ENCODE results near the gene SBSN.
"Not testable (repeated sequence)": the region's sequence is repeated elsewhere in the genome, so short reads cannot be mapped to it uniquely, and the experiment has no call there.

Gene SBSN

DNA sequence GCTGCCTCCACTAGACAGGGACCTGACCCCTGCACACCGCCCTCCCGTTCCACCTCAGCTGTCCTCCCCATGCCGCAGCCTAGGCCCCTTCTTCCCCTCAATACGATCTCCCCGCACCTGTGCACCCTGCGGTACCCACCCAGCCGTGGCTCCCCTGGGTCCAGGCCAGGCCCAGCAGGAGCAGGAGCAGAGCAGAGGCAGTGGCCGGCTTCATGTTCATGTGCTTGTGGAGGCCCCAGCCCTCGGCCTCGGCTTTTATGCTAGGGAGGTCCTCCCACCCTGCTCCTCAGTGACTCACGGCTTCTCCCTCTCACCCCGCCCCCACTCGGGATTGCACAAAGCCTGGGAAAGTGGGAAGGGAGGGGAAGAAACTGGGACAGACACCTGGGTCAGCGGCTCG lies 26.4 kb downstream of the SBSN start:
- DNase-seq = no peak

DNA sequence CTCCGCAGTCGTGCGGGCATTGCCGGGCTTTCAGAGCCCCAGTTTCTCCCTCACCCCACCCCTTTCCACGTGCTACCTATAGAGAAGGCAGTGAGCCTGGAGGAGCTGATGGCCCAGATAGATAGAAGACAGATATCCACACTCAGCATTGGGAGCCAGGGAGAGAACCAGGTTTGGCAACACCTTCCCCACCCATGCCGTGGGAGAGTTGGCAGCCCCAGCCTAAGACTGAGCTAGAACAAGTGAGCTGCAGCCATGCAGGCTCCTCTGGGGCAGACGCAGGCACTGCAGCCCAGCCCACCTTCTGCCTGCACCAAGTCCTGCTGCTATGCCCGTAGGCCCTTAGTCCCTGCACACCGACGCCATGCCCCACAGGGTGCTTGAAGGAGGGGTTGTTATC lies 27.5 kb downstream of the SBSN start:
- DNase-seq = no peak

DNA sequence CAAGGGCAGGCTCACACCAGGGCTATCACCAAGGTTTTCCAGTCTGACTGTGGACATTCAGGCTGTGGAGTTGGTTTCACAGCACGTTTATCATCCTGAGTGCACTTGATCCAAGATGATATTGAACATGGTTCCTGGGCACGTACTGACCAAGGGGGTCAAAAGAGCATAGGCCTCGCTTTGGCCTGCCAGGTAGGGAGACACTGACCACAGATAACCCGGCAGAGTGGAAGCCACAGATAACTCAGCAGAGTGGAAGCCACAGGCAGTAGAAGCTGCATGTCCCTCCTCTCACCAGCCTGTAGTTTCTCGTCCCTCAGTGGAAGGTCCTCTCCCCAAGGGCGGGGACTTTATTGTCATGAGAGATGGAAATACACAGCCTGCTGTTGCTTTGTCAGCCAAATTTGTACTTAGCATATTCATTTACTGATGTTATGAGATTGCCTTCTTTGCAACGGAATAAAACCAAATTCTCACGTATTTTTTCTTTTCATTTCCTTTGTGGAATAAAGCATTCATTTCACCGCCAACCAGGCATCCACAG lies 29.1 kb downstream of the SBSN start:
- DNase-seq = no peak

DNA sequence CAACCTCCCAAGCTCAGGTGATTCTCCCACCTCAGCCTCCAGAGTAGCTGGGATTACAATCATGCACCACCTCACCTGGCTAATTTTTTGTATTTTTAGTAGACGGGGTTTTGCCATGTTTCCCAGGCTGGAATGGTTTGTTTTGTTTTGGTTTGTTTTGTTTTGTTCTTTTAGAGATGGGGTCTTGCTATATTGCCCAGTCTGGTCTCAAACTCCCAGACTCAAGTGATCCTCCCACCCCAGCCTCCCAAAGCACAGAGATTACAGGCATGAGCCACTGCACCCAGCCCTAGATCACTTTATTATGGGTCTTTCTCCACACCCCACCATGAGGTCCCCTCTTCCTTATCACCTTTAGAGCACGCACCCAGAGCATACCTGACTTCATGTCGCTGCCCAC lies 29.9 kb downstream of the SBSN start:
- no peak for DNase-seq

DNA sequence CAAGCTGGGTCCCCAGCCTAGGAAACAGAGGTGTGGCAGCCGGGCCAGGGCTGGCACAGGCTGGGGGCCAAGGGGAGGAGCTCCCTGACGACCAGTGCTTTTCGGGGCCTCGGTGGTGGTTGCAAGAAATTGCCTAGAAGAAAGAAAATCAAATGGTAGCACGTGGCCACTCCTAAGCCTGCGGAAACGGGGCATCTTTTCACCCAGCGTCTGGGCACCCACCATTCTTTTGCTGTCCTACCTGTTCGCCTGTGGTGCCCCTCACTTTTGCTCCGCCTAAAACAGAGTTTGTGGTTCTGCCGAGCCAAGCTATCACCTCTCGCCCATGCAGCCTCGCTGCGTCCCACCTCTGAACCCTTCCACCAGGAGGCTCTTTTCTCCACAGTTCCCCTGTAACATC lies 30.7 kb downstream of the SBSN start:
- DNase-seq = no peak

DNA sequence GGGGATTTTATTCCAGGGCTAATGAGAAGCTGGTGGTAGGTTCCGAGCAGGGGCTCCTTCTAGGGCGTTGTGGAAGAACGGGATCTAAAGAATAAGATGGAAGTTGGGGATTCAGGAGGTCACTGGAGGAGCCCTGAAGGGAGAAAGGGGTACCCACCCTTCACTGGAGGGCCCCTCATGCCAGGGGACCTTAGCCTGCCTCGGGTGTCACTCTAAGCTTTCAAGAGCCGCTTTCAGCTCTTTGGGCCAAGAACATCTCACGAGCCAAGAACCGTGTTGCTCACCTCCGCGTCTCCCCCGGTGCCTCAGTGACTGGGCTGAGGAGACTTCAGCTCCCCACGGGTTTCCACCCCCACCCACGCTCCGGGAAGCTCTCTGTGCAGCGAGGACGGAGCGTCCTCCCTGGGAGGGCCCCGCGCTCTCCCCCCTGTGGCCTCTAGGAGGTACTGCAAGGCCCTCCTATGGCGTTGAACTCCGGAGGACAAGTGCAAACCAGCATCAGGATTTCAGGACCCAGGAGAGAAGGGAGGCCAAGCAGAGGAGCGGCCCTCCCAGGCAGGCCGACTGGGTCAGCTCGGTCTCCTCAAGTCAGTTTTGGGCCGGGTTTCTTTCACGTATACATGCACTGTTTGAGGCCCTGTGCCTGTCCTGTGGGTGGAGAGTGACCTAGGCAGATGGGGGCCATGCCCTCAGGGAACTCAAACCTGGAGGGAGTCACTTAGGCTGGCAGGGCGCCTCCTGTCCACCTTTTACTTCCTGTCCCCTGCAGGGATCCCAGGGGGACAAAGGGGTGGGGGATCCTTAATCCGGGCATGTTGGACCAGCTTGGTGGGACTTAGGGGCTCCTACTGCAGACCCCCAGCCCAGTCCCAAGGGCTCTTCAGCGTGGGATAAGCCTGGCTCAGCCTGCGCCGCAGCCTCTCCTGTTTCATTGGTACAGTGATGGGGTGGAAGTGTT lies 32.7 kb downstream of the SBSN start:
- peak in 11 of 14 donors; percentile 5 to 61 (median 20) for DNase-seq

DNA sequence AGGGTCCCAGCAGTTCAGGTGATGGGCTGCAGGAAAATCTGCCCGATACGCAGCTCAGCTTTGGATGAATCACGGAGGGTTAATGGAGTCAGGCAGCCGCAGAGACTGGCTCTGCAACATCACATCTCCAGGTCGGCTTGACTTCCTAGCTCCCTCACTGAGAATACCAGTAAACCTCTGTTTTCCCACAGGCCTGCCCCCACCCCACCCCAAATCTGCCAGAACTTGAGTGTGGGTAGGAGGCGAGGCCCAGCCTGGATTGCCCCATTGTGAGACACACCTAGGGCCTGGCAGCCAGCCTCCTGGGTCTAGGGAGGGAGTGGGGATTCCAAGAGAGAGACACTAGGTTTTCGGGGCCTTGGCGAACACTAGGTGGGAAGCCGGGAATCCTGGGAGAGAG lies 34.1 kb downstream of the SBSN start:
- no peak for DNase-seq

DNA sequence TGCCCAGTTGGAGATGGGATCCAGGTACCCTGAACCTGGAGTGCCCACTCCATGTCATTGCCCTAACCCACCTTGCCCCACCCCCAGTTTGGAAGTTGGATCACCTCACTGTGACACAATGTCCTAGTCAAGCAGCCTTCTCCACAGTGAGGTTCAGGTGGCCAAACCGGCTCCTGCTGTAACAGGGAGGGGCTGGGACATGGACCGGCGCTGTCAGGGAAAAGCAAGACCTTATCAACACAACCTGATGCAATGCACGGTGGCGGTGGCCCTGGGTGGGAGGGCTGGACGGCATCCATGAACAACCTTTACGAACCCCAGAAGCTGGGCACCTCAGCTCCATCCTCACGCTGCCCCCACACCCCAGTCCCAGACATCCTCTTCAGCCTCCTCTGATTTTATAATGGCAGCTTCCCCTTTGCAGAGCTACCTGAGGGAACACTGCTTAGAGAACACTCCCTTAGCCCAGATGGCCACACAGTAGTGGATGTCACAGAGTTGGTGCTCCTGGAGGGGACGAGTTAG lies 36.2 kb downstream of the SBSN start:
- DNase-seq = no peak

DNA sequence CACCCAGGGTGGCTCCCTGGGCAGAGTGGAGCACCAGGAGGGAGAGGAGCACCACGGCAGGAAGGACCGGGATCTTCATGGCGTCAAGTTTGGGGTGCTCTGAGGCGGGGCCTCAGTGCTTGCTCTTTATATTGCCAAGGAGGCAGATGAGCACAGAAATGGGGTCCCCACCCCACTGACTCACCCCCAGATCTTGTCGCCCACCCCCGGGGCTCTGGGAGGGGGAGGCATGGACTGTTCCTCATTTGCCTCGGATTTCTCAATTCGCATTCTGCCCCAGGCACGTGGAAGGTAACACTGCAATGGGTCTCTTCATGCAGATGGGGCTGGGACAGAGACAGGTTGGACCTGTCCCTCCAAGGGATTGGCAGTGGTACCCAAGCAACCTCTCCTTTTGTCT lies 37.7 kb downstream of the SBSN start, which contains the start of gene KRTDAP:
Gene KRTDAP, minus strand, starts transcription at position 101 of the 400 bp plus-strand sequence. Its CDS starts 22 bp downstream, at position 79.
- no peak for DNase-seq

DNA sequence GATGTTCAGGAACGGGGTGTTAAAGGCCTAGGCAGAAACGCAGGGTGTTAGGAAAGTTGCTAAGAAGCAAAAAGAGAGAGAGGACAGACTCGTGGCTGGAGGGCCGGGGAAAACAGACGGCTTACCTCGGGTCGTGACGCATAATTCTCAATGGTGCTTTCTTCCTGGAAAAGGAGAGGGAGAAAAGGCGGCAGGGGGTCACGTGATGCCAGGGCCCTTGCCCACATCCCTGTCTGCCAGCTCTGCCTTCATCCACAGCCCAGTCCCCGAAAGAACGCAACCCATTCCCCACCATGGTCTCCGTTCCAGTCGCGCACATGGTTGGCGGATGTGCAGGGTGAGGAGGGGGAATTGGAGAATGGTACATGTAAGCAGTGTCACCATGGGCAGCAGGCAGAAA lies 39.4 kb downstream of the SBSN start:
- DNase-seq = no peak

DNA sequence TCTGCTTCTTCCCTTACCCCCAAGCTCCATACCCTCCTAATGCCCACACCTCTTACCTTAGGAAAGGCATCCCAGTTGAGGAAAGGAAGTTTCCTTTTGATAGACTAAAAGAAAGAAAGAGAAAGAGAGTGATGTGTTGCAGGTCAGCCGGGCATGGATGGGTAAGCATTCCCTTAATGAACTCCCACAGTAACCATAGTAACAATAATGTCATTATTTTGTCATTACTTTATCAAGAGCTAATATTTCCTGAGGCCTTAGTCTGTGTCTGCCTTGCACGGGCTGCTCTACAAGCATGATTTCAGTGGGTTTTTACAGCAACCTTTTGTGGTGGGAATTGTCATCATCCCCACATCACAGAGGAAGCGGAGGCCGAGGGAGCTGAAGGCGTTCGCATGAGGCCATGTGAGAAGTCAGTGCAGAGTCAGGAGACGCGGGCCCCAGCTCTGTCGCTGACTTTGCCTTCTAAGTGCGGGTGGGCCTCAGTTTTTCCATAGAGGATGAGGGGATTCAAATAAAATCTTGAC lies 40.4 kb downstream of the SBSN start:
- no peak for DNase-seq

DNA sequence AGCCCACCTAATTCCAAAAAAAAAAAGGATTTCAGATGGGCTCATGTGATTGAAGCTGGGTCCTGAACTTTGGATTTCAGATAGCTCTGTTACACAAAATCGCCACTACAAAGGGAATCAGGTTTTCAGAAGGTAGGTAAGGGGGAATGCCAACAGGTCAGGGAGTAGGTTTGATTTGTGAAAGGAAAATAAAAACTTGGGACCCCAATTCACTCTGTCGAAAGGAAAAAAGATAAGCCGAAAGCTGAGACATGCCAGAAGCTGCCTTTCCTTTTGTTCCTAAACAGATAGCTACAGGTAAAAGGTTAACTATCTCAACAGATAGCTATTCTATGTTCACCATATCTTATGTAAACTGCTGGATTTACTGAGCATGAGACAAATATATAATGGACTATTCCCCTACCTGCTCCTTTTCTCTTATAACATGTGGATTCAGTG lies 41.8 kb downstream of the SBSN start:
- no peak for DNase-seq

DNA sequence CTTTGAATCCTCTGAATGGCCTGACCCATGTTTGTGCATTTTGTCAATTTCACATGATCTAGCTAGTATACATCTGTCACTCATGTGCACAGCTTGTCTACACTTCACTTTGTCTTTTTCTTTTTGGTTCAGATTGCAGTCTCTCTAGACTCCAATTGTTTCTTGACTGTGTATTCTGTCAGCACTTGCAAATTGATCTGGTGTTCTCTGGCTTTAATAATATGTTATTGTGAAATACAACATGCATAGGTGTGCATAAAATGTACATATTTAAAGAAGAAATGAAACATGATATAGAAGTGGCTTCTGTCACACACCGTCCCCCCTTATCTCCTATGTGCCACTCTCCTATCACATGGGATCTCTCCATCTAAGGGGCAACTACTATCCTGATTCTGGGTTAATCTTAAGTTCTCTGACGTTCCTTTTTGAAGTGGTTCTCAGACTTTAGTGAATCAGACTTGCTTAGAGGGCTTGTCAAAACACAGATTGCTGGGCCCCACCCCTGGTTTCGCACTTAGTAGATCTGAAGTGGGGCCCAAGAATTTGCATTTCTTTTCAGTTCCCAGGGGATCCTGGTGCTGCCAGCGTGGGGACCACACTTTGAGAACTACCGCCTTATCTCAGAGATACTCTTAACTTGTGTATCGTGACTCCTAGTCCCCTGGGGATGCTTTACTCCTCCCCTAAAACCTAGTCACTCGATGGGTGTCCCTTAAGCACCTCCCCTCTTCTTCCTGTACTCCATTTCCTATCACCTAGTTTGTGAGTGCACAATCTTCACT lies 43.7 kb downstream of the SBSN start:
- DNase-seq = no peak

DNA sequence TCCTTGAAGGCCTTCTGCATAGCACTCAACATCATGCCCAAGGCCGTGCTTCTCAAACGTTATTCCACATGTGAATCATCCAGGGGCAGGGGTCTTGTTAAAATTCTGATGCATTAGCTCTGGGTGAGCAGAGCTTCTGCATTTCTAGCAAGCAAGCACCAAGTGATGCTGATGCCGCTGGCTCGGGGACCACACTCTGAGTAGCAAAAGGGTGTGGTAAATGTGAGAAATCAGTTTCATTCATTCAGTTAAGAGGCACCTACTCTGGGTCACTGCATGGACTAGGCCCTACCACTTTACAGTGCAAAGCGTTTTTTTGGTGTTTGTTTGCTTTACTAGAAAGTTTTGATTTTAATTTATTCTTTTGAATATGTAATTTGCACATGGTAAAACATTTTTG lies 45.0 kb downstream of the SBSN start:
- no peak for DNase-seq

DNA sequence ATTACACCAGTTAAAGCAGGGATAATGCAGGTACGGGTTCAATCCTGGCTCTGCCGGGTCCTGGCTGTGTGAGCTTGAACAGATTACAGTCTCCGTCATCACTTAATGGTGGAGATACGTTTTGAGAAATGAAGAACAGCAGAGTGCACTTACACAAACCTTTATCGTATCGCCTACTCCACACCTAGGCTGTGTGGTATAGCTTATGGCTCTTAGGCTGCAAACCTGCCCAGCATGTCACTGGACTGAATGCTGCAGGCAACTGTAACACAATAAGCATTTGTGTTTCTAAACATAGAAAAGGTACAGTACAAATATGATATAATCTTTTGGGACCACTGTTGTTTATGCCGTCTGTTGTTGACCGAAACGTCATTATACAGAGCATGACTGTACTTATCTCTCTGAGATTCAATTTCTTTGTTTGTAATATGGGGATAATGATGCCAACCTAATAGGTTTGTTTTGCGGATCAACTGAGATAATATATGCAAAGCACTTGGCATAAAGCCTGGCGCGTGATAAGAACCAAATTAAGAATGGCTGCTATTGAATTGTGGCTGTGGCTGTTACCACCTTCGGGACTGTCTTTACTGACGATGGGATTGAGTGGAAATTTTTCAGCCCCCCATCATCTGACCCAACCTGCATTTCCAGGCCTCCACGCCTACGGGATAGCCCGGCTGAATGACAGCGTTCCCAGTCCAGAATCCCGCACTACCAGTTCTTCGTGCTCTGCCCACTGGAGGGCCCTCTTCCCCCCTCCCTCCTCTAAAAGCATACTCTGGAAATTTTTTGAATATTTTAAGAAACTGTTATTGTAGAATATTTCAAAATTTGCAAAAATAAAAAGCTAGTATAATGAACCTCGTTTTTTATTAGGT lies 49.1 kb downstream of the SBSN start:
- DNase-seq = no peak

DNA sequence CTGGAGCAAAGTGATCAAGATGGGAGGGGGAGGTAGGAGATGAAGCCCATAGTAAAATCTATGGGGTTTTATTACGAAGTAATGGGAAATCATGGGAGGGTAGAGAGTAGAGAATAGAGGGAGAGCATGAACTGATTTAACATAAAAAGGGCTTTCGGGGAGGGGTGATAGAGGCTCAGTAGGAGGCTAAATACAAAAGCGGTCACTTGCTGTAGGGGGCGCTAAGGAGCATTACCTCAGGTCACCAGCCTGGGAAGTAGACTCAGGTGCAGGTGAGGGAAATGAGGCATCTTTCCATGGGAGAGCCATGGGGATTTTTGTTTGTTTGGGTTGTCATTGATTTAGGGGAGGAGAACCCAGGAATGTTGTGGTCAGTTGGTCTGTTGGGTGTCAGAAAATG lies 52.0 kb downstream of the SBSN start:
- DNase-seq = no peak

DNA sequence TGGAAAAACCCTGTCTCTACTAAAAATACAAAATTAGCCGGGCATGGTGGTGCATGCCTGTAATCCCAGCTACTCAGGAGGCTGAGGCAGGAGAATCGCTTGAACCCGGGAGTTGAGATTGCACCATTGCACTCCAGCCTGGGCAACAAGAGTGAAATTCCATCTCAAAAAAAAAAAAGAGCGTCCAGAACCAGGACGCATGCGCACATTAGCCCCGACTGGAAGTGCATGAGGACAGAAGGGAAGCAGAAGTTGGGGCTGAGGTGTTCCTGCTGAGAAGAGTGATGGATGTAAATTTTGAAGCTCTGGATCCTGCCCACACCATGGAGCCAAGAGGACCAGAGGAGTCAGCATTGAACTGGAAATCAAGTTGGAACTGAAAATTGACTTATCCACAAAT lies 53.5 kb downstream of the SBSN start:
- not testable (repeated sequence) for DNase-seq

DNA sequence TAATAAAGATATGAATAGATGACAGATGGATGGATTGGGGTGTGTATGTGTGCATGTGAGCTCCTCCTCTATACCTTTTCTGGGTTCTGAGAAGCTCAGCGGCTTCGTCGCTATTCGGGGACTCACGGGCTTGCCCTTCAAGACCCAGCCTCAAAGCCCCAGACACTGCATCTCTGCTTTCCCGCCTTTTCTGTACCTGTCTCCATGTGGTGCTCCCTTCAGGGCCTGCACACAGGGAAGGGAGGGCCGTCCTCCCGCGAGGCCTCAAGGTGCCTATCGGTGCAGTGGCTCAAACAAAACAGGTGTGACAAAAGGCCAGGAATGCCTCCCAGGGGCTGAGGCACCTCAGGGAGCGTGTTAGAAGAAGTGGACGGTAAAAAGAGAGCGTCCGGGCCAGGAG lies 54.0 kb downstream of the SBSN start:
- no peak for DNase-seq

All from C1 segment of cervical spinal cord (tissue), 14 donors.